ENCODE measurements around the gene DMRT3.

The DMRT3 gene

DNA sequence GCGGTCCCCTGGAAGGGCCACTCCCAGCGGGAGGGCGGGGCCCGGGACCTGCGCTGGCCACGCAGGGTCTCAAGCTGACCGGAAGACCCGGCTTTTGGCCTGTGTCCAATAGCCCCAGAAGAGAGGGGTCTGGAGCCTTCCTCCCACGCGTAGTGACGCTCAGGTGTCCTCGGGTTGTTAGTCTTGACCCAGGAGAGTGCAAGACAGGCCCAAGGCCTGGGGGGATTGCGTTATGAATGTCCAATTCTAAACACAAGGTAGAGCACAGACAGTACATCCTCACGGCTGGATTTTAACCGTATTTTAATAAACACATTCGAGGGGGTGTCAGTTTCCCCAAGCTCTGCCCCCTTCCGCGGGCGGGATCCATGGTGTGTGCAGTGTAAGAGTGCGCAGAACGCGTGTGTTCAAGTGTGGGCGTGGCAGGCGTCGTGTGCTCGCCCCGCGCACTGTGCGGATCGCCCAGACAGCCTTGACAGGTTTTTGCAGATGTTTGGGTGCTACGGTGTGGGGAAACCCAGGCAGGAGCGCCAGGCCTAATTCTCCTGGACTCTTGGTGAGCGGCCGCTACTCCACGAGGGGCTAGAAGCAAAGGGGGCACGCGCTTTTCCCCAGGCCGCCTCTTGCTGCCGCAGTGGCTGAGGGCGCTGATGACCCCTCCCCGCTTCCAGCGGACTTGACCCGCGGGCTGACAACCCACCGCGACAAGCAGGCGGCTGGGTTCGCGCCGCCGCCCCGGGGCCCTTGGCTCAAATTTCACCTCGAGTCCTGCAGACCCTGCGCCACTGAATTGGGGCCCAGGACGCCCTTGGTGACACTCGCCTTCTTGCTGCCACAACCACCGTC, 6.1 kb upstream of the DMRT3 start:
- in situ Hi-C loops (cut with HindIII; ENCODE audit: low sequenced_read_pairs): no loop called here

DNA sequence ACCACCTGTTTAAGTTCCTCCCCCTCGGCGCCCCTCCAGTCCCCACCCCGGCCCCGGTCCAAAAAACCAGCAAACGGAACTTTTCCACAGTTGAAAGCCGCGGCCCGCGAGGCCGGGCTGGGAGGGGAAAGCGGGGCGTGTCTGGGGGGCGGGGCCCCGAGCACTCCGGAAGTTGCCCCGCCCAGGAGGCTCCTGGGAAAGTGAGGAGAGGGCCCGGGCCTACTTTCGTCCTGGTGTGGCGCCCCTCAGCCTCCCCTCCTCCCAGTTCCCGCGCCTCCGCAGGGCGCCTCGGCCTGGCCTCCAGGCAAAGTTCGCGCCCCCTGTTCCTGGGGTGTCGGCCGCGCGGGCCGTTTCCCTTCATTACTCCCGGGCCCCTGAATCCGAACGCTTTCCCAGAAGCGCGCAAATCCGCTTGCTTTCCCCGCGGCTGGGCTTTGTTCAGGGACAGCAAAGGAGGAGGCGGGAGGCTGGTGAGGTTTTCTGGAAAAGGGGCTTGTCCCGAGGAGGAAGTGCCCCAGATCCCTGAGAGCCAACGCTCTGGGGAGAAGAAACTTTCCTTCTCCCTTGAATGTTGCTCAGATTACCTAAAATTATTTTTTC, 4.5 kb upstream of the DMRT3 start:
- in situ Hi-C loops (cut with HindIII; ENCODE audit: low sequenced_read_pairs): no loop called here

DNA sequence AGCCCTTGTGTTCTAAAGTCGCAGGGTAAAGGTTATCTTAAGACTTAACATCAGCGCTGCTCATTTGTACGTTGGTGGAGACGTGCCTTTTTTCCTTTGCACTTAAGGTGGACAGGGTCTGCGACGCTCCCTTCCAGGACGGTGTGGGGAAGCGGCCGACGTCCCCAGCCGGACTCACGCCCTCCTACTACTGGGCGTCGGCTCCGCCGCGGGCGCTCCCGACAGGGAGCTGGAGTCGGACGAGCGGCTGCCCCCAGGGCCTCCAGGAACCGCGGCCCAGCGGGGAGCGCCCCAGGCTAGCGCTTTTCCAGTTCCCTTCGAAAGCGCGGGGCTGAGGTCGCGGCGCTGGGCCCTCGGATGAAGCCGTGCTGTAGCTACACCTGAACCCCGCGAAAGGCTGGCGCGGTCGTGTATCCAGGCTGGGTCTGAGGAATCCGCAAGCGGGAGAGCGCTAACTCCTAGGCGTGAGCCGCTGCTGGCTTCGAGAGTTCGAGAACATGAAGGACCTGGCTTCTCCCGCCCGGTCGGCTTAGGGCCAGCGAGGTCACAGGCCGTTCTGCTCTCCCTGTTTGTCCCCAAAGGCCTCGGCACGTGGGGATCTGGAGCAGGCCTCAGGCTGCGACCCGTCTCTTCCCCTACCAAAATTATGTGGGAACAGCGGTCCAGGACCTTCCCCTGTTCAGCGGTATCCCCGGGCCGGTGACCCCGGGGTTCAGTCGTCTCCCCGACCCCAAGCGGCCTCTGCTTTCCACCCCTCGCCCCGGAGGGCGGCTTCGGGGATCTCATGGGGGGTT, 3.8 kb upstream of the DMRT3 start:
- in situ Hi-C loops (cut with HindIII; ENCODE audit: low sequenced_read_pairs): no loop called here

DNA sequence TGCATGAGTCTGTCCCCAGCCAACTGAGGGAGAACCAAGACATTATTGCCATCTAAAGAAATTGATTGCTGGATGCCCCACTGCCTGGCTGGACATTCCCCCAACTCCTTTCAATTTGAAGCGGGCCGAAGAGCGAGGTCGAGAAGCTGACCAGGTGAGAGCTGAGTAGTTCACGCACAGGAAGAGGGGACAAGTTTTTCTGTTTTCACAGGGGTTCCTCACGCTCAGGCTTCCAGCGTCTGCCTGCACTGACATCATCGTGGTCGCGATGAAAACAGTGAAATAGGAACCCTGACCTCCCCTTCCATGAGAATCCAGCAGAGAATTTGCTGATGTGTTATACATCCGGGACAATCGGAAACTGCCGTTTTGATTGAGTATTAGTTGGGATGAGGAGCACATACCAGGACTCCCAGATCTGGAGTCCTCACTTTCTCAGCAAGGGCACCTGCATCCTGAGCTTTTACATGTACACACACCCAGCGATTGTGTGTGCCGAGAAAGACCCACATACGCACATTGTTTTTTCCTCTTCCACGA, 3.1 kb upstream of the DMRT3 start:
- in situ Hi-C loops (cut with HindIII; ENCODE audit: low sequenced_read_pairs): no loop called here

DNA sequence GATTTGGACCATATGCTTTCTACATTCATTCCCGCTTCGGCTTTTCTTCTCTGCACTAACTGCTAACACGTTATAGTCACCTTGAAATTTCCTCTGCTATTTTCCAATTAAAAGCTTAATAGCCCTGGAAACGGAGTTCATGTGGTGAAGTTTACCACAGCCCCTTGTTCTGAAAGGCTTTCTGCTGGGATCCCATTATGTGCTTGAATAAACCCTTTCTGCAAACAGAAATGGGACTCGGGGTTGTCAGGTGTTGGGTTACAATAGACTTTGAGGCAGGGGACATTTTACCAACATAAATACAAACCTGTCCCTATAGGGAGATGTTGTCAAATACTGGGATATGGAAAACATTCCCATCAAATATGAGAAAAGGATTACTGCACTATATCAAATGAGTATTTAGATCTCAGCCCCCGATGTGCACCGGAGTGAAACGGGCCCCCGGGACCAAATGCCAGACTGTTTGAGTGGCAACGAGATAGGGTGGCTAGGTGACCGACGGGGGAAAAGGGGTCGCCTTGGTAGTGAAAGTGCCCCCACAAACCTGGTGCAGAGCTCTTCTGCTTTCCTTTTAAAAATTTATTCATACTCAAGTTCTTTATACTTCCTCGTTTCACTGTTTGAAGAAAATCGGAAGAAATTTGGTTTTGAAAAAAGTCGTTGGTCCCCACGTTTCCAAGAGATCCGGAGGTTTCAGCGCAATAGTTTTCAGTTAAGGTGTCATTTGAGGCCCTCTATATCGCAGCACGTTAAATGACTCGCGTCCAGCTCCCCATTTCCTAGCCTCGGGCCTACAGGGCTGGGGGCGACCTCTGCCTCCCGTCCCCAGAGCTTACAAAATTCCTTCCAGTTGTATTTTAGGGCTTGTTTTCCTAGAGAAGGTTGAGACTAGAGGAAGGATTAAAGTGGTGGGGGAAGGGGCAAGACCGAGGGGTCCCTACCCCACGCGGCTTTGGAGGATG, 2.1 kb upstream of the DMRT3 start:
- in situ Hi-C loops (cut with HindIII; ENCODE audit: low sequenced_read_pairs): no loop called here

DNA sequence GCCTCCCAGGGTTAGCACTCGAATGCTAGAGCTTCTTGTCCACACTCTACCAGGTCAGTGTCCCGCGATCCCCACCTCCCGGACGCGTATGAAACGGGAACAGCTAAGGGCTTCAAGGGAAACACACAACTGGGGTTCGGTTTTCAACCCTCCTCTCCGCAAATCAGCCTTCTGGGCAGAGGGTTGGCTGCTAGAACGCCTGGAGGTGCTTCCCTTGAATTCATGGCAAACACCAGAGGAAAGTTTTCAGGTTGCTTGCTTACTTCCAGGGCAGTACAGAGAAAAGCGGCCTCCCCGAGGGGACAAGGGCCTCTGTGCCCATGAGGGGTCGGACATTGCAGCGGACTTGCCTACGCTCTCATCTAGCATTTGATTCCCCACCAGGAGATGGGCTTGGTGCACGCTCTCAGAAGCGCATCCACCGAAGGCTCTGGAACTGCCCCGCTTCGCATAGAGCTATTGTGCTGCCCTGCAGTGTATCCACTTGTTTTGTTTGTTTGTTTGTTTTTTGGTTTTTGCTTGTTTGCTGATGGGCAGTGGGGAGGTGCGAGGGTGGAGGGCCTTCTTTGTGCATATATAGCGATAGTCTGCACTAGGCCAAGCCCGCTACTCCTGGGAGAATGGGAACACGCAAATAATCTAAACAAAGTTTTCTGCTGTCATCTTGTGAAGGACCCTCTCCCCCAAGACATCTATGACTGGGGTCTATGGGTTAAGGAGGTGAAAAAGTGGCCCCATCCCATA, 1.3 kb upstream of the DMRT3 start:
- in situ Hi-C loops (cut with HindIII; ENCODE audit: low sequenced_read_pairs): no loop called here

DNA sequence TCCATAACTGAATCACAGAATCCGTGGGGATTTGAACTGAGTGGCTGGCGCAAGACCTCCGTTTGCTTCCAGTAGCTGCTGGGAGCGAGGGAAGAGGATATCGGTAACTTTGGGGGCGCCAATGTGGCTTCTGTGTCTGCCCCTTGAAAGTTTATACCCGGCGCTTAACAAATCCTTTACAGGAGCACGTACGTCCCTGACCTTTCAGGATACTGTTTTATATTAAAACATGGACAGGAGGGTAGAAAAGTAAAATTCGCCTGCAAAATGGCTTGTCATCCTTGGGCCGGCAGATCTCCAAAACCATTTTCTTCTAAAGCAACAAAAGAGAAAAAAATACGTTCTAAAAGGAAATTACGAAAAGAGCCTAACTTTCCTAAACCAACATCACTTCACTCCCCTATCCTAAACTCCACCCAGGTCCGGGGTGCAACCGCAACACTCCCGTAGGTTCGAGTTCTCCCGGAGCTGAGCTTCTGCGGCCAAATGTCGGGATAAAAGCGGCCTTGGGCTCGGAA, 656 bp upstream of the DMRT3 start:
- in situ Hi-C loops (cut with HindIII; ENCODE audit: low sequenced_read_pairs): no loop called here

DNA sequence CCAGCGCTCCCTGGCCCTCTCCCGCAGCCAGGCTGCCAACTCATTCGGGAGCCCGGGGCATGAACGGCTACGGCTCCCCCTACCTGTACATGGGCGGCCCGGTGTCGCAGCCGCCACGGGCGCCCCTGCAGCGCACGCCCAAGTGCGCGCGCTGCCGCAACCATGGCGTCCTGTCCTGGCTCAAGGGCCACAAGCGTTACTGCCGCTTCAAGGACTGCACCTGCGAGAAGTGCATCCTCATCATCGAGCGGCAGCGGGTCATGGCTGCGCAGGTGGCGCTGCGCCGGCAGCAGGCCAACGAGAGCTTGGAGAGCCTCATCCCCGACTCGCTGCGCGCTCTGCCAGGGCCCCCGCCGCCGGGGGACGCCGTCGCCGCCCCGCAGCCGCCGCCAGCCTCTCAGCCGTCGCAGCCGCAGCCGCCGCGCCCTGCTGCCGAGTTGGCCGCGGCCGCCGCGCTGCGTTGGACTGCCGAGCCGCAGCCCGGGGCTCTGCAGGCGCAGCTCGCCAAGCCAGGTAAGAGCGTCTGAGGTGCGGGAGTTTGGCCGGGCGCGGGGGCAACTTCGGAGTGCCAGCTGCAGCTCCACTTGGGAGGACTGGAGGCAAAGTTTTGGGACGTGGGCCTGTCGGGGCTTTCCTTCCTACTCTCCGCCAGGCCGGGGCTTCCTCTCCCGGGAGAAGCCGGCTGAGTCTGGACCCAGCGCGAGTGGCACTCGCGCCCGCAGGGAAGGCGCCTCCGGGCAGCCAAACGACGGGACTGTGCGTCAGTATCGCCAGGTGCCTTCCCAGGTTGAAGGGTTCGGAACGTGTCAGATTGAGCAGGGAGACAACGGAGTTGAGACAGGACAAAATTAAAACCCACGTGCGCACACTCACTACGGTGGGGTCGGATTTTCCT, 735 bp downstream of the DMRT3 start:
- in situ Hi-C loops (cut with HindIII; ENCODE audit: low sequenced_read_pairs): no loop called here

DNA sequence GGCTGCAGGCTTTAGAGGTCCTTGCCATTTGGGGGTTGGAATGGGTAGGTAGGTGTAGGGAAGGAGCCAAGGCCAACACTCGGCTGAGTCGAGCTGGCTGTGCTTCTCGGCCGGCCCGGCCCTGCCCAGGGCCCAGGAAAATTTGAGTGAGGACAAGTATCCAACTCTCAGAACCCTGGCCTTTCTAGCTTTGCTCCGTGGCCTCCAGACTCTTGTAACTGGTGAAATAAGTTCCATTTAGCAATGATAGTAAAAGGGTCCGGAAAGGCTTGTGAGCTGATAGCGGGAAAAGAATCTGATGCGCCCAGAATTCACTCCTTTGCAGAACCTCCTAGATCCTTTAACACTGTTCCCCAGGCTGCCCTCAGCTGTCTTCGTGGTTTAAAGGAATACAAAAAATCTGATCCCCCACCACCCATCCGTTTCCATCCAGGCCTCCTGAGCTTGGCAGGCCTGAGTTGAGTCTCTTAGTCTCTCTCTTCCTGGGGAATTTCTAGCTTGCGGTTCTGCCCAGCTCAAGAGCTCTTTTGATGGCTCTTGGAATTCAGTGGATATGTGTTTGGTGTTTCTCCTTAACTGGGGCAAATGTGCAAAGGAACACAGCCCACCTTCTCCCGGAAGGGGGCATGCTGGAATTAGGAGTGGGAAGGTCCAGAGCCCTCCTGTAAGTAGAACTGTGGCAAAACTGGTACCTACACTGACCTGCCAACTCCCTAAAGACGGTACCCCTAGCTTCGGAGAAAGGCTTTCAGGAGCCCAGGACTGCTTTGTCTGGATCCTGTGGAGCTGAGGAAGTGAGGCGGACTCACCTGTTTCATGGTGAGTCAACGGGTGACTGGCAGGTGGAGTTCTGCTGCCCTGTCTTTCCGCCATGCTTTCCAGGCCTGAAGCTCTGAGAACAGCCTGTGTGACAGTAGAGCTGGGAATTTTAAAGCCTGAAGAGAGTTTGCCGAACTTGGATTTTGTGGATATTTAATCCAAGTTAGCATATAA, 1.7 kb downstream of the DMRT3 start:
- in situ Hi-C loops (cut with HindIII; ENCODE audit: low sequenced_read_pairs): no loop called here

DNA sequence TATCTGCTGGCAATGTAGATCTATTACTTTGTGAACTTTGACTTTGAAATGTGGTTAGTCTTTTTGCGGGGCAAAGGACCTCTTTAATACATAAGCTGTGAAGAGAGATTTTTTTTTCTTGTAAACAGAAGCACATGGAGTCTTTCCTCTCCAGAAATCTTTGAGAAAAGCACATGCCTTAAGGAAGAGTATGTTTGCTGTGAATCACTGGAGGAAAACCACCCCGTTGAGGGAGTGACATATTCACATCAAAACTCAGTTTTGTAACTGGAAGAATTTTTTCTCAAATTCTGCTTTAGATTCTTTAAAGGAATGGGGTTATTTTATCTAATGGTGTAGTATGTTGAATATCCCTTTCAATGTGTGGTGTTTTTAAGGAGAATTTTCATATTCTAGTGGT, 3.5 kb downstream of the DMRT3 start:
- in situ Hi-C loops (cut with HindIII; ENCODE audit: low sequenced_read_pairs): no loop called here

DNA sequence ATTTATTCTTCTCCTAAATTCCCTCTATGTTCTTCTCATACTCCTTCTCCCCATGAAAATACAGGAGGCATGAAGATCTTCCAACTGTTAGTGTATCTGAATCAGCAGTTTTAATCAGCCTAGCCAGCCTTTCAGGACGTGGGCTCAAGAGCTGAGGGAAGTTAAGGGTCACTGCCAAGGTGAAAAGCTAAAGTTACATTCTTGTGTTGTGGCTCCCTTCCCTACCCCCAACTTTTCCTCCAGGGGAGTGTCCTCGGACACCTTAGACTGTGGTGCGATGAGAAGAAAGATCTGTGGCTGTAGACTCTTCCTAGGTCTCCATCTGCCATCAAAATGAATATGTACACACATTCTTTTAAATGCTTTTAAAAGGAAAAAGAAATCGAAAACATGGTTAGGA, 4.2 kb downstream of the DMRT3 start:
- in situ Hi-C loops (cut with HindIII; ENCODE audit: low sequenced_read_pairs): no loop called here

DNA sequence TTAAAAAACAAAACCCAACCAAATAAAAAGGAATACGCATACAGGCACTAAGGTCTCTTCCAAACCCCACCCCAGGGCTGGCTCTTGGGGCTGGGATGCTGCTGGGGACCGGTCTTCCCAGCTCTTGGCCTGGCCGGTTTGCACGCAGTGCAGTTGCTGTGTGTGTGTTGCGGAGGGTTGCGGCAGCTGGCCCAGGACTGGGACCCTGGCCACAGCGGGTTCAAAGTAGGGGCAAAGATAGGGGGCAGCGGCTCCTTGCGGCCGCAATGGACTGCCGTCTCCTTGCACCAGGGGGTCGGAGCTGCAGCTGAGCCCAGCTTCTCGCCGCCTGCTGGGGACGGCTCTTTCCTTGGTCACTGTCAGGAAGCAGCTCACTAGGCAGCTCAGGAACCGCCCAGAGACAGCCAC, 5.0 kb downstream of the DMRT3 start:
- in situ Hi-C loops (cut with HindIII; ENCODE audit: low sequenced_read_pairs): no loop called here

DNA sequence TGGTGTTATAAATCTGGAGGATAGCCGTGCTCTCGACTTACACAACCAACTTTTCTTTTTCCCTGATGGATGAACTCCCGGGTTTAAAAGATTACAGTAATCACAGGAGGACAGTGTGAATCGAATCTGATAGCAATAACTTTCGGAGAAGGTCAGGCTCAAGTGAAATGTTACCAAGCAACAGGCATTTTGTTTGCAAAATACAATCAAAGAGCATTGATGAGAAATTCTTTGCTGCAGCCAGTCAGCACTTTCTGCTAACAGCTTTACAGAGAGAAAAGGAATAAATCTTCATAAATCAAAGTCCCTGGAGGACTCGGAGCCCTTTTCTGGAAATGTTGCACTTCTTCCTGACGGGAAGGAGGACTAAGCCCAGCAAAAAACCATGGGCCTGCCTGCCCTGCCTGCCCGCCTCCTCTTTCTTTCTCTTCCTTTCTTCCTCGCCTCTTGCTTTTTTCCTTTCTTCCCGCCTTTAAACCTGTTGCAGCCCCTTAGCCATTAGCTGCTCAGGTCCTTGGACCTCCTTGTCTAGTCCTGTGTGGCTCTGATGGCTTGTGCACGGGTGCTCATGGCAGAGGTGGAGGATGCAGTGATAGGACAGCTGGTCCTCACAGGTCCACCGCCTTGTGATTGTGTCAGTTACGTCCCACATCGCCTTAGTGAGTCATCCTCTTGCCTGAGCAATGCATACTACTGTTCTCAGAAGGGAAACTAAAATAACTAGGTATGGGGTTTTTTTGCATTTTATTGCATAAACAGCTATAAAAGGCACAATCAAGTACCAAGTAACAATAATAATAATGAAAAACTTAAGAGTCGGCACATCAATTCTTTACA, 6.2 kb downstream of the DMRT3 start:
- in situ Hi-C loops (cut with HindIII; ENCODE audit: low sequenced_read_pairs): no loop called here

DNA sequence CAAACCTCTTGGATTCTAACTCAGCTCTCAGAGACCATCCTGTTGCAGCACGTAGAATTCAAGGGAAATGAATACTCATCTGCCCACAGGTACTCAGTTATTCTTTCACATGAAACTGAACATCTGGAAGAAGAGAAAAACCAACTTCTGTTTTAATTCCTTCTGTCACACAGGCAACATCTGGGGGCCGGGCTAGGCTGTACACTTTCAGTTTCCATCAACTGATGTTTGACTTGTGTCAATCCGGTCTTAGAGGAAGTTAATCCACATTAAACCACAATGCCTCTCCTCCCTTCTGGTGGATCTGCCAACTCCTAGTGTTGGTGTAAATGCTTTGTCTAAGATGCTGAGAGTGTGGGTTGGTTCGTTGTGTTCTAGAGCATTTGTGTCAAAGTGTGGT, 17.6 kb downstream of the DMRT3 start:
- in situ Hi-C loops (cut with HindIII; ENCODE audit: low sequenced_read_pairs): loop anchor here (5.0 kb wide), 2 partner anchors 42 to 107 kb away; no protein-coding TSS in a partner anchor

DNA sequence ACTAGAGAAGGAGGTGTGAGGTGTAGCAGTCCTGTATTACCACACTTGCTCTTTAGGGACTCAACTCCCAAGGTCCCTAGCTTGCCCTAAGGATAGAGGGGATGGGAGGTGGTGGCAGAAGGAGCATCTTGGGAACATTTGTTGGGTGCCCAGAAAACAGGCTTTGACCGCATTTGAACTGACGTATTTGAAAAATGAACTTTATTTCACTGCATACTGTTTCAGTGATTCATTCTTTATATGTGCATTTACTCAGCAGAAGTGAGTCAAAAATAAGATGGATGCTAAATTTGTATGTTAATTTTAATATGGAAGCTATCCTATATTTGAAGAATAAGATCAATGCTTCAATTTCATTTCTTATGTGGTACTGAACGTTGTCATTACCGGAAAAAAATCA, 18.7 kb downstream of the DMRT3 start:
- in situ Hi-C loops (cut with HindIII; ENCODE audit: low sequenced_read_pairs): no loop called here

DNA sequence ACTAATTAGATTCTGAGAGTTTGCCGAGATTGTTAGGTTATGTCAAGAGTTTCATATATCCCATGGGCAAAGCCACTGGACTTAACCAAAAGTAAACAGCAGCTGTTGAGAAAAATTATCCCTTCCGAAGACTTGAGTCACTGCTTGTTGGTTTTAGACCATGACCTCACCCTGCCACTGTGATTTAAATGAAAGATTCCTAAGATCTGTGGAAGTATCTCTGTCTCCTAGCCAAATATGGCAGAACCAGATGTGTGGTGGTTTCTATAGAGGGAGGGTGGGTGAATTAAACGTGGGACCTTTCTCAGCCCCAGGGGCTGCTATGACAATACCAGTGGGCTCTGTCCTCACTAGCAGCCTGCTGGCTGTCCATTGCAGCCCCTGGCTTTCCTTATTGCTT, 19.3 kb downstream of the DMRT3 start:
- in situ Hi-C loops (cut with HindIII; ENCODE audit: low sequenced_read_pairs): no loop called here
